Measurements from ENCODE around the gene DRAM1. TPM values are rescaled to one million over a fixed set of nuclear protein-coding genes. Genes with fewer than 3 reads are reported as not detected.

The DRAM1 gene
- total and polyA plus RNA-seq, 10 of the 15 experiments (the other 5 are each of a cell fraction or from before 2014, with no cell fraction given): 22.4 to 91.5 (median 41.4) TPM

GRCh38 chr12:101924618-101925017 is 47.2 kb downstream of the DRAM1 start (continued):
- TF ChIP-seq ZNF592 (IDR thresholded peaks at IDR 0.05) (no peak), YY1 (IDR thresholded peaks at IDR 0.05; ENCODE audit: low read depth, low read length) (no peak), NFXL1 (IDR thresholded peaks at IDR 0.05; ENCODE audit: borderline replicate concordance) (no peak), REST (IDR thresholded peaks at IDR 0.05; ENCODE audit: low read depth, low read length) (no peak), SUZ12 (IDR thresholded peaks at IDR 0.05; ENCODE audit: unreplicated experiment) (no peak)
- TF ChIP-seq, protein P1, sequence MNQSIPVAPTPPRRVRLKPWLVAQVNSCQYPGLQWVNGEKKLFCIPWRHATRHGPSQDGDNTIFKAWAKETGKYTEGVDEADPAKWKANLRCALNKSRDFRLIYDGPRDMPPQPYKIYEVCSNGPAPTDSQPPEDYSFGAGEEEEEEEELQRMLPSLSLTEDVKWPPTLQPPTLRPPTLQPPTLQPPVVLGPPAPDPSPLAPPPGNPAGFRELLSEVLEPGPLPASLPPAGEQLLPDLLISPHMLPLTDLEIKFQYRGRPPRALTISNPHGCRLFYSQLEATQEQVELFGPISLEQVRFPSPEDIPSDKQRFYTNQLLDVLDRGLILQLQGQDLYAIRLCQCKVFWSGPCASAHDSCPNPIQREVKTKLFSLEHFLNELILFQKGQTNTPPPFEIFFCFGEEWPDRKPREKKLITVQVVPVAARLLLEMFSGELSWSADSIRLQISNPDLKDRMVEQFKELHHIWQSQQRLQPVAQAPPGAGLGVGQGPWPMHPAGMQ (IDR thresholded peaks at IDR 0.05; ENCODE audit: borderline replicate concordance): no peak
